Neural crest cell (in vitro differentiated cells): ENCODE measurements around the gene KDM3B. TPM values are rescaled to one million over a fixed set of nuclear protein-coding genes. Genes with fewer than 3 reads are reported as not detected.

Experiments
- DNase-seq: peaks from one replicate; pipeline ENCODE4 v3.0.0; 2021; ENCODE audit warnings: low read depth, mixed read lengths, low spot score
- H3K27ac Mint-ChIP-seq: one replicate; pipeline ENCODE4 v1.8.0; 2021; ENCODE audit warnings: mild to moderate bottlenecking, mixed read lengths; ENCODE audit not compliant: unreplicated experiment
- H3K27me3 Mint-ChIP-seq: 2 replicates; pipeline ENCODE4 v1.8.0; 2021; ENCODE audit warnings: low read depth, mild to moderate bottlenecking, mixed read lengths
- H3K36me3 Mint-ChIP-seq: 2 replicates; pipeline ENCODE4 v1.8.0; 2021; ENCODE audit warnings: low read depth, mild to moderate bottlenecking, mixed read lengths
- H3K4me1 Mint-ChIP-seq: 2 replicates; pipeline ENCODE4 v1.8.0; 2021; ENCODE audit warnings: mixed read lengths
- H3K4me3 Mint-ChIP-seq: one replicate; pipeline ENCODE4 v1.8.0; 2021; ENCODE audit warnings: mild to moderate bottlenecking, mixed read lengths
- H3K9me3 Mint-ChIP-seq: 2 replicates; pipeline ENCODE4 v1.8.0; 2021; ENCODE audit warnings: mixed read lengths
- CTCF ChIP-seq: fragments of 200-600 bp; sonication (generic); conservative IDR thresholded peaks from 2 replicates; pipeline ENCODE4 v1.5.0; 2021; ENCODE audit warnings: antibody characterized with exemption, mild to moderate bottlenecking
- total RNA-seq: library from RNA; stranded (reverse); gene quantifications from 2 replicates; pipeline ENCODE4 v1.2.1, GENCODE V29; 2021

Gene KDM3B
- total RNA-seq, 1 donor from 2014 or later, result 100 TPM

- DNase-seq, result no peak
- Mint-ChIP-seq H3K9me3 (no peaks in the 10 kb centered on the region), H3K4me3 (no peak overlapping the region), H3K27ac (no peak overlapping the region), H3K4me1 (peaks cover 18% of the 10 kb centered on the region), H3K36me3 (no peaks in the 10 kb centered on the region), H3K27me3 (no peaks in the 10 kb centered on the region)
- TF ChIP-seq CTCF, result no peak
Observed at GRCh38 chr5:138369261-138369660, 16.8 kb downstream of the KDM3B start.

GRCh38 chr5:138369706-138370105, 17.2 kb downstream of the KDM3B start:
- no peaks in the 10 kb centered on the region for H3K36me3 Mint-ChIP-seq
- no peak for TF ChIP-seq CTCF
- DNase-seq, result no peak
- no peaks in the 10 kb centered on the region for H3K27me3 Mint-ChIP-seq
- H3K27ac Mint-ChIP-seq, result no peak overlapping the region
- H3K9me3 Mint-ChIP-seq, result no peaks in the 10 kb centered on the region
- H3K4me1 Mint-ChIP-seq, result peaks cover 14% of the 10 kb centered on the region
- H3K4me3 Mint-ChIP-seq, result no peak overlapping the region

GRCh38 chr5:138370537-138370936, 18.1 kb downstream of the KDM3B start:
- H3K9me3 Mint-ChIP-seq, result no peaks in the 10 kb centered on the region
- TF ChIP-seq CTCF, result no peak
- peaks cover 14% of the 10 kb centered on the region for H3K4me1 Mint-ChIP-seq
- DNase-seq, result no peak
- no peaks in the 10 kb centered on the region for H3K27me3 Mint-ChIP-seq
- H3K4me3 Mint-ChIP-seq, result no peak overlapping the region
- no peaks in the 10 kb centered on the region for H3K36me3 Mint-ChIP-seq
- H3K27ac Mint-ChIP-seq, result no peak overlapping the region

- H3K27ac Mint-ChIP-seq, result no peak overlapping the region
- no peaks in the 10 kb centered on the region for H3K9me3 Mint-ChIP-seq
- H3K27me3 Mint-ChIP-seq, result no peaks in the 10 kb centered on the region
- no peak for TF ChIP-seq CTCF
- H3K4me3 Mint-ChIP-seq, result no peak overlapping the region
- peaks cover 9% of the 10 kb centered on the region for H3K4me1 Mint-ChIP-seq
- DNase-seq, result no peak
- H3K36me3 Mint-ChIP-seq, result no peaks in the 10 kb centered on the region
Observed at GRCh38 chr5:138371454-138371853, 19.0 kb downstream of the KDM3B start.

- Mint-ChIP-seq H3K27me3 (no peaks in the 10 kb centered on the region), H3K36me3 (peaks cover 2% of the 10 kb centered on the region), H3K9me3 (no peaks in the 10 kb centered on the region), H3K27ac (no peak overlapping the region), H3K4me1 (peaks cover 9% of the 10 kb centered on the region), H3K4me3 (no peak overlapping the region)
- no peak for DNase-seq
- no peak for TF ChIP-seq CTCF
Observed at GRCh38 chr5:138372225-138372624, 19.7 kb downstream of the KDM3B start.

- TF ChIP-seq CTCF, result no peak
- Mint-ChIP-seq H3K27me3 (no peaks in the 10 kb centered on the region), H3K27ac (peak overlapping the region; percentile 10), H3K4me1 (peaks cover 9% of the 10 kb centered on the region), H3K9me3 (no peaks in the 10 kb centered on the region), H3K4me3 (no peak overlapping the region), H3K36me3 (peaks cover 2% of the 10 kb centered on the region)
- DNase-seq, result no peak
Observed at GRCh38 chr5:138372653-138373052, 20.2 kb downstream of the KDM3B start.
